ENCODE measurements around the gene MAGI1.

DNA sequence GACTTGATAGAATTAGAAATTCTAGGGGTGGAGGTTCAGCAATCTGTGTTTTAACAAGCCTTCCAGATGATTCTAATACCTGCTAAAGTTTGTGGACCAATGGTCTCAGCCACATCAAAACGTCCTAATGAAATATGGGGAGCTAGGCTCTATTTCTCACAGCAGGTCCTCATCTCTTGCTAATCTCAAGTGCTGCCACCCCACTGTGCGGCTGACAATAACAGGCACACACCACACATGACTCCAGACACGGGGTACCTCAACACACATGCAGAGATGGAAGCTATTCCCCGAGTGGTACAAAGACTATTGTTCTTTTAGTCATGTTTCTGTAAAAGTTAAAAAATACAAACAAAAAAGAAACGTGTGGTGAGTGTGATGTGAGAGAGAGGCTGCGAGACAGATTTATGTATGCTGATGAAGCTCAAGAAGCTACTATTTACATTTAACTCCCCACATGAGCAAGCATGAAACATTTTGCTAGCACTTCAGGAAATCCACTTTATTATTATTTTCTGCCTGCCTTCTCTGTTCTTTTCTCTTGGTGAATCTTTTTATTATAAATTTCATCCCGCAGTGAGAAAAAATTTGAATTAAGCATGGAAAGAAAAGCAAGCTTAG lies 405.6 kb downstream of the MAGI1 start:
- TF ChIP-seq, protein P1, sequence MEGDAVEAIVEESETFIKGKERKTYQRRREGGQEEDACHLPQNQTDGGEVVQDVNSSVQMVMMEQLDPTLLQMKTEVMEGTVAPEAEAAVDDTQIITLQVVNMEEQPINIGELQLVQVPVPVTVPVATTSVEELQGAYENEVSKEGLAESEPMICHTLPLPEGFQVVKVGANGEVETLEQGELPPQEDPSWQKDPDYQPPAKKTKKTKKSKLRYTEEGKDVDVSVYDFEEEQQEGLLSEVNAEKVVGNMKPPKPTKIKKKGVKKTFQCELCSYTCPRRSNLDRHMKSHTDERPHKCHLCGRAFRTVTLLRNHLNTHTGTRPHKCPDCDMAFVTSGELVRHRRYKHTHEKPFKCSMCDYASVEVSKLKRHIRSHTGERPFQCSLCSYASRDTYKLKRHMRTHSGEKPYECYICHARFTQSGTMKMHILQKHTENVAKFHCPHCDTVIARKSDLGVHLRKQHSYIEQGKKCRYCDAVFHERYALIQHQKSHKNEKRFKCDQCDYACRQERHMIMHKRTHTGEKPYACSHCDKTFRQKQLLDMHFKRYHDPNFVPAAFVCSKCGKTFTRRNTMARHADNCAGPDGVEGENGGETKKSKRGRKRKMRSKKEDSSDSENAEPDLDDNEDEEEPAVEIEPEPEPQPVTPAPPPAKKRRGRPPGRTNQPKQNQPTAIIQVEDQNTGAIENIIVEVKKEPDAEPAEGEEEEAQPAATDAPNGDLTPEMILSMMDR (IDR thresholded peaks at IDR 0.05), result no peak
- TF ChIP-seq EP300 (IDR thresholded peaks at IDR 0.05) (no peak), POLR2A (IDR thresholded peaks at IDR 0.05) (no peak)
